ENCODE data around the gene SLC2A9. TPM values are rescaled to one million over a fixed set of nuclear protein-coding genes. Genes with fewer than 3 reads are reported as not detected.

Gene SLC2A9
- total RNA-seq, 1 donor from 2014 or later, result 2.4 TPM

GRCh38 chr4:9898596-9899305 lies 122.5 kb downstream of the SLC2A9 start:
- Mint-ChIP-seq H3K27ac (no peak overlapping the region), H3K4me1 (no peaks in the 10 kb centered on the region), H3K36me3 (ENCODE audit: low read depth) (no peaks in the 10 kb centered on the region), H3K4me3 (no peak overlapping the region), H3K9me3 (no peaks in the 10 kb centered on the region), H3K27me3 (peaks cover 6% of the 10 kb centered on the region)
- intact Hi-C loops (cut with micrococcal nuclease), result loop anchor here (10.0 kb wide), 1 partner anchor 134 kb away; no protein-coding TSS in a partner anchor
- no peak for DNase-seq

- Mint-ChIP-seq H3K36me3 (ENCODE audit: low read depth) (no peaks in the 10 kb centered on the region), H3K4me3 (no peak overlapping the region), H3K27me3 (peaks cover 6% of the 10 kb centered on the region), H3K27ac (no peak overlapping the region), H3K9me3 (no peaks in the 10 kb centered on the region), H3K4me1 (no peaks in the 10 kb centered on the region)
- DNase-seq, result no peak
- intact Hi-C loops (cut with micrococcal nuclease), result loop anchor here (10.0 kb wide), 1 partner anchor 131 kb away; no protein-coding TSS in a partner anchor
These were observed 126.0 kb downstream of the SLC2A9 start for GRCh38 chr4:9895333-9895705.

DNA sequence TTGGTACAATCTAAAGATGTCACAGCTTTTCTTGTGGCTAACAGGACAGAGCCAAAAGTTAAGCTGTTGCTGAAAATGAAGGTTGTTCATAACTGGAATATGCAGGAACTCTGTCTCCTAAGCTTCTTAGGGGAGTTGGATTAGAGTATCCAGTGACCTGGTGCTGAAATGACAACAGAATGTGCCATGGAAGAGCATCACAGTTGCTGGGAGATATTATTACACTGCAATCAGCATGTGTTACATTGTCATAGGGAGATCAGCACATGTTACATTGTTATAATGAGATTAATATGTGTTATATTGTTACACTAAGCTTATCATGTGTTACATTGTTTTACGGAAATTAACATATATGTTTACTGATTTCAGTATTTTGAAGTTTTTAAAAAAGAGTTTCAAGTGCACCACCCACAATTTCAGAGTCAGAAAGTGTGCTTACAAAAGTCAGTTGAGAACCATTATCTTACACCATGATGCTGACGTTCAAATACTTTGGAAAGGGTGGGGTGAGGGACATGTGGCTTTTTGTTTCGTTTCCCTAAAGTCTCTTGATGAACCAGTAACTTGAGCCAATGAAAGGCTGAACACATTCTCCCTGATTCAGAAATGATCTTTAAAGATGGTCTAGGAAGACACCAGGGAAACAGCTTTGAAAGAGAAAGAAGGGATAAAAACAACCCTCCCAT lies 126.5 kb downstream of the SLC2A9 start:
- no peaks in the 10 kb centered on the region for H3K4me1 Mint-ChIP-seq

DNA sequence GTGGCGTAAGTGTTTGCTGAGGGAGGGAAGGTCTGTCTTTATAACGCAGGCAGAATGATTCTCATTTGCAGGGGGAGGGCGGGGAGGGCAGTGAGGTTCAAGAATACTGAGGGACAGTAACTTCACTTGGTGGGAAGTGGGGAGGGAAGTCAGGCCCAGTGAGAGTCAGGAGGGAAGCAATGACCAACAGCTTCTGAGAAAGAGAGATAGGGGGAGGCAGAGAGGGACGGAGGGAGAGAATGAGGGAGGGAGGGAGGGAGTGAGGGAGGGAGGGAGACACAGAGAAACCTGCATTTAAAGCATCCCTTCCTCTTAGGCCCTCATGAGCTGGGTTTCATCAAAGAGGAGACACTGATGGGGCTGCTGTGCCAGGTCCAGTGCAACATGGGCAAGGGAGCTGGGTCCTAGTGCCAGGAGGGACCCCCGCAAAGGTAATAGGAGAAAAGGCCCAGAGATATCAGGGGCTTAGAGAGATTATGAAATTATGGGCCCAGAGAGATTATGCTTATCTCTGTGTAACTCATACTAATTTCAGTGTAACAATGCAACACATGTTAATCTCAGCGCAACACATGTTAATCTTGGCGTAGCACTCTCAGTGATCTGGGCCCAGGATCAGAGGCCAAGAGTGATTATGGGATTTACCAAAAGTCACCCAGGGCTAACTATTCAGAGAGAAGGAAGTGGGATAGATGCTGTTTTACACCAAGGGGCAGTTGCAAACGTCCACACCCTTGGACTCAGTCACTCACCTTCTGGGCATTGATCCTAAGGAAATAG lies 127.8 kb downstream of the SLC2A9 start:
- no peak for DNase-seq
- H3K4me3 Mint-ChIP-seq, result no peak overlapping the region
- peaks cover 2% of the 10 kb centered on the region for H3K27me3 Mint-ChIP-seq
- no peaks in the 10 kb centered on the region for H3K9me3 Mint-ChIP-seq
- no peaks in the 10 kb centered on the region for H3K36me3 Mint-ChIP-seq (ENCODE audit: low read depth)
- no peaks in the 10 kb centered on the region for H3K4me1 Mint-ChIP-seq
- no peak overlapping the region for H3K27ac Mint-ChIP-seq
- intact Hi-C loops (cut with micrococcal nuclease), result loop anchor here (10.0 kb wide), 1 partner anchor 129 kb away; no protein-coding TSS in a partner anchor

More for the DNA sequence above, 126.5 kb downstream of the SLC2A9 start:
- Mint-ChIP-seq H3K27ac (no peak overlapping the region), H3K9me3 (no peaks in the 10 kb centered on the region), H3K36me3 (ENCODE audit: low read depth) (no peaks in the 10 kb centered on the region), H3K4me3 (no peak overlapping the region), H3K27me3 (peaks cover 6% of the 10 kb centered on the region)
- intact Hi-C loops (cut with micrococcal nuclease), result loop anchor here (10.0 kb wide), 1 partner anchor 130 kb away; no protein-coding TSS in a partner anchor
- no peak for DNase-seq

DNA sequence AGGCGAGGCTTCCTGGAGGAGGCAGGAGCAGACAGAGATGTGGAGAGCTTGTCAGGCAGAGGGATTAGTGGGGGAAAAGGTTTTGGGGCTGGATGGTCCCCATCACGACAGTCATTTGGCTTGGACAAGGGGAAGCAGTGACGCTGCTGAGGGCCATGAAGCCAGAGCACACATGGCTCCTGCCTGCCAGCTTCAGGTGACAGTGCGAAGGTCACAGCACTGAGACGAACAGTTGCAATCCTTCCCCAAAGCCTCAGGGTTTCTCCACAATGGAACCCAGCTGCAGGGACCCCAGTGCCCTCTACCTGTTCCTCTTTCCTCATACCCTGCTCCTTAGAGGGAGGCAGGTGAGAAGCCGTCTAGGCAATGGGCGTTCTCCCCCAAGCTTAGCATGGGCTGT lies 129.6 kb downstream of the SLC2A9 start:
- no peak overlapping the region for H3K4me3 Mint-ChIP-seq
- H3K27ac Mint-ChIP-seq, result no peak overlapping the region
- H3K4me1 Mint-ChIP-seq, result no peaks in the 10 kb centered on the region
- intact Hi-C loops (cut with micrococcal nuclease), result loop anchor here (10.0 kb wide), 1 partner anchor 127 kb away; no protein-coding TSS in a partner anchor
- H3K27me3 Mint-ChIP-seq, result peaks cover 2% of the 10 kb centered on the region
- DNase-seq, result no peak
- H3K36me3 Mint-ChIP-seq (ENCODE audit: low read depth), result no peaks in the 10 kb centered on the region
- no peaks in the 10 kb centered on the region for H3K9me3 Mint-ChIP-seq

DNA sequence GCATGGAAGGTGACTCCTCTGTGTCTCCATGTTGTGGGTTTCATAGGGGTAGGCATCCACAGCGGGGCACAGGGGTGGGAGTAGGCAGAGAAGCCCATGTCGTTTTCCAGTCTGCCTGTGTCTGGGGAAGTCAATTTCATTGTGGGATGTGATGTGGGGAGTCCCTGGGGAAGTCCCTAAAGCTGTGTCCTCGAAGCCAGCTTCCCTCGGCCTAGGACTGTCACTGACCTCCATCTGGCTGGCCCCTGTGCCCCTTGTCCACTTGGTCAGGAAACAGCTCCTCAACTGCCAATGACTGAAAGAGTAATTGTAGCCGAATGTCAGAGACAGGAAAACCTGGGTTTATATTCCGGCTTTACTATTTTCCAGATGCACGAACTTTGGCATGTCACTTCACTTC lies 130.2 kb downstream of the SLC2A9 start:
- Mint-ChIP-seq H3K27ac (no peak overlapping the region), H3K4me1 (no peaks in the 10 kb centered on the region), H3K4me3 (no peak overlapping the region), H3K27me3 (no peaks in the 10 kb centered on the region), H3K36me3 (ENCODE audit: low read depth) (no peaks in the 10 kb centered on the region), H3K9me3 (no peaks in the 10 kb centered on the region)
- no peak for DNase-seq
- intact Hi-C loops (cut with micrococcal nuclease), result loop anchor here (10.0 kb wide), 1 partner anchor 126 kb away; no protein-coding TSS in a partner anchor

GRCh38 chr4:9889306-9889705 lies 132.0 kb downstream of the SLC2A9 start:
- intact Hi-C loops (cut with micrococcal nuclease), result no loop called here
- no peaks in the 10 kb centered on the region for H3K27me3 Mint-ChIP-seq
- no peak overlapping the region for H3K4me3 Mint-ChIP-seq
- H3K9me3 Mint-ChIP-seq, result no peaks in the 10 kb centered on the region
- no peak overlapping the region for H3K27ac Mint-ChIP-seq
- no peaks in the 10 kb centered on the region for H3K4me1 Mint-ChIP-seq
- no peaks in the 10 kb centered on the region for H3K36me3 Mint-ChIP-seq (ENCODE audit: low read depth)
- no peak for DNase-seq

- no peak for DNase-seq
- intact Hi-C loops (cut with micrococcal nuclease), result no loop called here
- Mint-ChIP-seq H3K27ac (no peak overlapping the region), H3K9me3 (no peaks in the 10 kb centered on the region), H3K27me3 (no peaks in the 10 kb centered on the region), H3K4me1 (no peaks in the 10 kb centered on the region), H3K36me3 (ENCODE audit: low read depth) (no peaks in the 10 kb centered on the region), H3K4me3 (no peak overlapping the region)
These were observed 135.3 kb downstream of the SLC2A9 start for GRCh38 chr4:9885958-9886357.

DNA sequence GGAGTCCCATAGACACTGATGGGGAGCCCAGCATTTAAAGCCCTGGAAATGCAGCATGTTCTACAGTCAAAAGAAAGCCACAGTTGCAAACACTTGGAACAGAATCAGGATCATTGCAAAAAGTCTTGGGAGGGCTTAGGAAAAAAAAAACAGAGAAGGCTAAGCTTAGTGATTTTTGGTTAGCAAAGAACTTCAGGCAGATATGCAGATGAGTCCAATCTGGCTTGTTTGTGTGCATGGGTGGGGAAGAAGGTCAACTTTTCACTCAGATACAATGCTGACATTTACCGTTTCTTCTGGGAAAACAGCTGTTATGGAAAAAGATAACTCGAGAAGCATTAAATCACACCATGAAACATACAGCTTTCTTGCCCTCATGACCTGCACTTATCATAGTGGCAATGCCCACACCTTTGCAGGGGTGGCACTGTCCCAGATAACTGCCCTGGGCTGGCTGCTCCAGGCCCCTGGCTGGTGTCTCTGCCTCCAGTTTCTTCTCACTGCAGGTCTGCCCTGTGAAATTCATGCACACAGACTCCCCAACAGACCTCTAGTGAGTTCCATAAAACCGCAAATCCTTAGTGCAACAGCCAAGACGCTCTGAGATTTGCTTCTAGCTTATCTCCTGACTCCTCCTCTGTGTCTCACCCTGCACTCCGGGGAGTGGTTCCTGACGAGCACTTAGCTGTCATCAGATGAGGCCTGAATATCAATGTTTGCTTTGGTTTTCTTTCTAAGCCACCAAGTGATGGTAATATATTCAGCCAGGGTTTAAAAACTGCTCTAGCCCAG lies 140.7 kb downstream of the SLC2A9 start:
- H3K4me1 Mint-ChIP-seq, result no peaks in the 10 kb centered on the region
- H3K36me3 Mint-ChIP-seq (ENCODE audit: low read depth), result no peaks in the 10 kb centered on the region
- no peaks in the 10 kb centered on the region for H3K9me3 Mint-ChIP-seq
- no peaks in the 10 kb centered on the region for H3K27me3 Mint-ChIP-seq
- no peak overlapping the region for H3K4me3 Mint-ChIP-seq
- no peak overlapping the region for H3K27ac Mint-ChIP-seq
- intact Hi-C loops (cut with micrococcal nuclease), result no loop called here
- DNase-seq, result no peak

DNA sequence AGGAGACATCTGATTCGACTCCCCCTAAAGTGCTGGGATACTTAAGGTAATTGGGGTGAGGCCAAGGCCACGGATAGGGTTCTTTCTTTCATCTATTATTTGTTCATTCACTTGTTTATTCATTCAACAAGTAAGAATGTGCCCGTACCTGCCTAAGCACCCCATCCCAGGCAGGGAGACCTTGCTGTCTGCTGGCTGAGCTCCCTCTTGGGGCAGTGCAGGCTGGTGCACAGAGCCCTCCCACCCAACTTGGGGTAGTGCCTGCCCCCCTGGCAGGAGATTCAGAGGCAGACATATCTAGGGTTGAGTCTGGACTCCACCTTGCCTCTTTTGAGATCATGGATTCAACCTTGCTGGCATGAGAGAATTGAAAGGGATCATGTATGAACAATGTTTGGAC lies 144.2 kb downstream of the SLC2A9 start:
- peaks cover 2% of the 10 kb centered on the region for H3K27me3 Mint-ChIP-seq
- intact Hi-C loops (cut with micrococcal nuclease), result no loop called here
- no peaks in the 10 kb centered on the region for H3K36me3 Mint-ChIP-seq (ENCODE audit: low read depth)
- peaks cover 4% of the 10 kb centered on the region for H3K9me3 Mint-ChIP-seq
- H3K4me3 Mint-ChIP-seq, result no peak overlapping the region
- H3K27ac Mint-ChIP-seq, result no peak overlapping the region
- H3K4me1 Mint-ChIP-seq, result no peaks in the 10 kb centered on the region
- no peak for DNase-seq

- Mint-ChIP-seq H3K4me3 (no peak overlapping the region), H3K36me3 (ENCODE audit: low read depth) (no peaks in the 10 kb centered on the region), H3K9me3 (peaks cover 4% of the 10 kb centered on the region), H3K27ac (no peak overlapping the region), H3K27me3 (peaks cover 3% of the 10 kb centered on the region), H3K4me1 (no peaks in the 10 kb centered on the region)
- intact Hi-C loops (cut with micrococcal nuclease), result no loop called here
- no peak for DNase-seq
These were observed 145.8 kb downstream of the SLC2A9 start for GRCh38 chr4:9875516-9875915.

DNA sequence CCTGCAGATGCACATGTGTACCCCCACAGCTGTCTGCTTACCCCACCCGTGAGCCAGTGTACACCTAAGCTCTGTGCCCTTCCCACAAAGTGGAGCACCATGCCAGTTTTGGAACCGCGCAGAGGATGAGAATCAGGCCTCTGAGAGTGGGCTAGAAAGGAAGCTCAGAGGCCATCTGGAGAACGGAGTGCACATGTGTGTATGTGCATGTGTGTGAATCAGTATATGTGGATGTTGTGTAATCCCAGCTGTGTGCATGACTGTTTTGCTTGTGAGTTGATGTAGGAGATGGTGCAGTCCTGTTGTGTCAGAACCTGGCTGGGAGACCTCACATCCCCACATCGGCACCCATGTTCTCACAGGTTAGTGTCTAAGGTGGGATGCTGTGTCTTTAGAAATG lies 146.9 kb downstream of the SLC2A9 start:
- H3K27ac Mint-ChIP-seq, result no peak overlapping the region
- no peaks in the 10 kb centered on the region for H3K4me1 Mint-ChIP-seq
- no peaks in the 10 kb centered on the region for H3K36me3 Mint-ChIP-seq (ENCODE audit: low read depth)

GRCh38 chr4:9870165-9870790 lies 151.0 kb downstream of the SLC2A9 start:
- intact Hi-C loops (cut with micrococcal nuclease), result no loop called here
- H3K27ac Mint-ChIP-seq, result no peak overlapping the region
- H3K36me3 Mint-ChIP-seq (ENCODE audit: low read depth), result no peaks in the 10 kb centered on the region
- DNase-seq, result no peak
- peaks cover 4% of the 10 kb centered on the region for H3K9me3 Mint-ChIP-seq
- no peak overlapping the region for H3K4me3 Mint-ChIP-seq
- H3K27me3 Mint-ChIP-seq, result peaks cover 4% of the 10 kb centered on the region
- no peaks in the 10 kb centered on the region for H3K4me1 Mint-ChIP-seq

More for the DNA sequence above, 146.9 kb downstream of the SLC2A9 start:
- H3K9me3 Mint-ChIP-seq, result peaks cover 4% of the 10 kb centered on the region
- no peak for DNase-seq
- H3K4me3 Mint-ChIP-seq, result no peak overlapping the region
- H3K27me3 Mint-ChIP-seq, result peaks cover 4% of the 10 kb centered on the region
- intact Hi-C loops (cut with micrococcal nuclease), result no loop called here
